Cardiac fibroblast (primary cell): ENCODE results near the gene STEAP1B.
"Not testable (repeated sequence)": the region's sequence is repeated elsewhere in the genome, so short reads cannot be mapped to it uniquely, and the experiment has no call there.

ENCODE experiments used
- DNase-seq, 2 donors: peaks; one replicate each; pipeline versions ENCODE4 v3.0.0 to v3.0.0-alpha.2; 2010; ENCODE audit warnings: low read depth in 2 of 2
- H3K4me3 ChIP-seq, 2 donors: replicated peaks in 1 of 2; 1 replicate in 1 of 2; 2 replicates in 1 of 2; pipeline ENCODE4 v1.5.1; 2011; ENCODE audit warnings: low read depth in 2 of 2, low read length in 2 of 2, mild to moderate bottlenecking in 2 of 2, moderate library complexity in 1 of 2
- TF ChIP-seq, protein P1 (sequence below): IDR thresholded peaks from one replicate; pipeline ENCODE4 v1.5.1; 2011; ENCODE audit warnings: low read depth, mild to moderate bottlenecking, low read length, inconsistent platforms

STEAP1B gene

DNA sequence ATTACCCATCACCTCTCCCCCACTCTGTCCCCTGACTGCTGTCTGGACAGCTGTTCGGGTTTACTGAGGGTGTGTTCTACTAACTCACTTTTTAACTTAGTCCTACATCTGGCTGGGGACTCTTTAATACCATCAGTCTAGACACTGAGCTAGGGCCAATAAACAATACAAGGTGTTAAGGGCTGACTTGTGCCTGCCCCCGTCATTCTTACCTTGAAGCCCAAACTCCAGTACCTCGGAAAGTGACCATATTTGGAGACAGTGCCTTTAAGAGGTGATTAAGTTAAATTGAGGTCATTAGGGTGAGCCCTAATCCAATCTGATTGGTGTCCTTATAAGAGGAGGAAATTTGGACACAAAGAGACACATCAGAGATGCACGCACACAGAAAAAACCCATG lies 35.7 kb downstream of the STEAP1B start:
- H3K4me3 ChIP-seq, result no peak overlapping the region
- no peak for DNase-seq
- TF ChIP-seq, protein P1, sequence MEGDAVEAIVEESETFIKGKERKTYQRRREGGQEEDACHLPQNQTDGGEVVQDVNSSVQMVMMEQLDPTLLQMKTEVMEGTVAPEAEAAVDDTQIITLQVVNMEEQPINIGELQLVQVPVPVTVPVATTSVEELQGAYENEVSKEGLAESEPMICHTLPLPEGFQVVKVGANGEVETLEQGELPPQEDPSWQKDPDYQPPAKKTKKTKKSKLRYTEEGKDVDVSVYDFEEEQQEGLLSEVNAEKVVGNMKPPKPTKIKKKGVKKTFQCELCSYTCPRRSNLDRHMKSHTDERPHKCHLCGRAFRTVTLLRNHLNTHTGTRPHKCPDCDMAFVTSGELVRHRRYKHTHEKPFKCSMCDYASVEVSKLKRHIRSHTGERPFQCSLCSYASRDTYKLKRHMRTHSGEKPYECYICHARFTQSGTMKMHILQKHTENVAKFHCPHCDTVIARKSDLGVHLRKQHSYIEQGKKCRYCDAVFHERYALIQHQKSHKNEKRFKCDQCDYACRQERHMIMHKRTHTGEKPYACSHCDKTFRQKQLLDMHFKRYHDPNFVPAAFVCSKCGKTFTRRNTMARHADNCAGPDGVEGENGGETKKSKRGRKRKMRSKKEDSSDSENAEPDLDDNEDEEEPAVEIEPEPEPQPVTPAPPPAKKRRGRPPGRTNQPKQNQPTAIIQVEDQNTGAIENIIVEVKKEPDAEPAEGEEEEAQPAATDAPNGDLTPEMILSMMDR, result no peak

DNA sequence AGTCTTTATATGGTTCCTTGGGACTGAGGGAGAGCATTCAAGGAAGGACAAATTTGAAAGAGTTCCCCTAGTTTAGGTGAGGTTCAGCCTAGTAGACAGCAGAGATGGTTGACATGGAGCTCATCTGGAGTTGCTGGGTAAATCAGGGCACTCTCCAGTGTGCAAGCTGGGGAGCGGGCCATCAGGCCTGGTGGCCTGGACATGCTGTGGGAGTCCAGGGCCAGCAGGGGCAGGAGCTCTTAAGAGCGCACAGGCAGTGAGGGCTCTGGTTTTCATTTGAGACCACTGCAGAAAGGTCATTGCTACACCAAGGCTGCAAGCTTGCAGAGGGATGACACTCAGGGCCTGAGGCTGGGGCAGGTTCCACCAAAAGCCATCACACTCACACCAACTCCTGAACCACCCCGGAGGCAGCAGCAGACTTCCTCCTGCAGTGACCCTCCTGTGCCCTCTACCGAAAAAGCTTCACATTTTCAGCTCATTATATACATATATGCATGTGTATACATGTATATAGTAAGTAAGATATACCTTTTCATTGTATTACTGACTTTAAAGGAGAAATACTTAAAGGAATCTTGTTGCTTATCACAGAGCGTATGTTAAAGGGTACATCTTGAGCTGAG lies 39.5 kb downstream of the STEAP1B start:
- H3K4me3 ChIP-seq, result no peak overlapping the region
- TF ChIP-seq, protein P1, result no peak
- DNase-seq, result no peak

DNA sequence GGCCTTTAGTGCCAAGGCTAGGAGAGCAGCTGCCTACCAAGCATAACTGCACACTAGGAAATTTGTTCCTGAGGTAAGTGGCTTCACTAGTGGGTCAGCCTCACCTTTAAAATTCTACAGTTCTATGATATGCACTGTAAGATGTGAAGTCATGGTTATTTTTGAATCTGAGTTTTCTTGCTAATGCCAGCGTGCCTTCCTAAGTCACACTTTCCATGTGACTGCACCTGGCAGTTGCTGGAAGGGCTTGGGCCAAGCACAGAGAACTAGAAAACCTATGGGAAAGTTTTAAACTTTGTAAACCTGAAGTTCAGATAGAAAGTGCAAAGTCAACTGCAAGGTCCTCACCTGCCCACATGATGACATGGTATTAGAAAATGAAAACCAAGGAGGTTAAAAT lies 42.5 kb downstream of the STEAP1B start:
- no peak overlapping the region for H3K4me3 ChIP-seq
- no peak for DNase-seq
- TF ChIP-seq, protein P1, result no peak

DNA sequence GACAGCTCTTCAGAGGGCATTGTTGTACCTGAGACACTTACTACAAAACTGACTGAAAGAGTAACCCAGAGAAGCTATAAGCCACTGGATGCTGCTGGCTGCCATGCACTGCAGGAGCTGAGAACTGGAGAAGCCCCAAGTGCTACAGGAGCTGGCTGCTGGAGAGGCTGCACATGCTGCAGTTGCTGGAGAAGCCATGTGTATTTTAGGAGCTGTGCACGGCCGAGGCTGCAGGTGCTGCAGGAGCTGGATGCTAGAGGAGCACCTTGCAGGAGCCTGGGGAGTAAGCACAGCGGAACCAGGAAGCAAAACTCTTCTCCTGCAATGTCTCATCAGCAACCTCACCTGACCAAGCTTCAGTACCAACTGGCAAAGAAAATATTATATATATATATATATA lies 45.5 kb downstream of the STEAP1B start:
- no peak overlapping the region for H3K4me3 ChIP-seq
- DNase-seq, result no peak
- TF ChIP-seq, protein P1, result no peak

DNA sequence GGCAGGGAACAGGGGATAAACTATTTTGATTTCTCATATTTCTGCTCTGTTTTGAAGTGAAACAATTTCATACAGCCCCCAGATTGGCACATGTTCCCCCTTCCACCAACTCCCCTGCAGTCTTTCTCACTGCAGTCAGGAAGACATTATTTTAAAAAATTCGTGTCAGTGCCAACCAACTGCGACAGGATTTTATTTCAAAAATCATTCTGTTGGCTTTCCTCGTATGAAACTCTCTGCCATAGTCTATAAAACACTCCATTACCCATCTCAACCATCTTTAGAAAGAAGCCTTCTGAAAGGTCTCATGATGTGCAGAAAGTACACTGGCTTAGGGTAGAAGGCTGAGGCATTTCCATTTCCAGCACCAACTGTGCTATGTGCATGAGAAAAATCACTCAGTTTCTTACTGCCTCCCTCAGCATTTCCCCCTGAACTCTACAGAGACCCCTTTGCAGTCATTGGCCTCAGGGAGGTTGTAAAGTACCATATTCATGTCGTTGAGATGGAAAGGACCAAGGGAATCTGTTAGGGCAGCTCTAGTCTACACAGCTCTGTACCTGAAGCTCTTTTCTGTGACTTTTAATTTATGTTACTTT lies 46.9 kb downstream of the STEAP1B start:
- no peak for DNase-seq
- TF ChIP-seq, protein P1, result no peak
- no peak overlapping the region for H3K4me3 ChIP-seq

DNA sequence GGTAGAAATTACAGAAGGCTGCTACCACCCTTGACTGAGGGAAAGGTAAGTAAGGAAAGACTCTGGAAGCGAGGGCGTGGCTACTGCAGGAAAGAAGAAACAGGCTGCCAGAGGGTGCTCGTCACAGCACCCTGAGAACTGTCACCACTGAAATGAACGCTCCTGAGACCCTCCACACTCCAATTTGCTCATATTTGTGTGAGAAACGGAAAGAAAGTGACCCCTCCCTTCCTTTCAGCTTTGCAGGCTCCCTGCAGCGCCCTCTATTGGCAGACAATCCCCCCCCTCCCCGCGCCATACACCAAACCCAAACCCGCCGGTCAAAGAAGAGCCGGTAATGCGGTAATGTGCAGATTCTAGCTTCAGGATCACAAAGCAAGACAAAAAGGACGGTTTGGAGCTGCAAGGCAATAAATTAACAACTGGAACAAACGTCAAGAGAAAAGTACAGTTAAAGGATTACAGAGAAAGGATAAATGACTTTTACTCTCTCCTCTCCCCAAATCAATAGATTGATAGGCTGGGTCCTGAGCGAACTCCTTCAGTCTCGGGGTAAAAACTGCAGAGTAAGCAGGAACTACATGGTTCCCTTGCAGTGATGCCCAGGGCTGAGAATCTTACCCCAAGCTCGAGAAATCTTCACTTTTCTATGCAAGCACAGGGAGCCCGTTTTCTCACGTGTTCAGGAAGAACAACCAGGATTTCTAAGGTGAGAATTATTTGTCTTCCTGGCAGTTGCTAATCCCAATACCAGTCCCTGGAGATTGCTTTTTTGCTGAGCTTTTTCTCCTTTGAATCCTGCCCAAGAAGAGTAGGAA lies 47.6 kb downstream of the STEAP1B start:
- TF ChIP-seq, protein P1, result peak; percentile 84
- peak overlapping the region in 1 of 2 donors; percentile 27 for H3K4me3 ChIP-seq
- DNase-seq, result peak; percentile 35 to 53

DNA sequence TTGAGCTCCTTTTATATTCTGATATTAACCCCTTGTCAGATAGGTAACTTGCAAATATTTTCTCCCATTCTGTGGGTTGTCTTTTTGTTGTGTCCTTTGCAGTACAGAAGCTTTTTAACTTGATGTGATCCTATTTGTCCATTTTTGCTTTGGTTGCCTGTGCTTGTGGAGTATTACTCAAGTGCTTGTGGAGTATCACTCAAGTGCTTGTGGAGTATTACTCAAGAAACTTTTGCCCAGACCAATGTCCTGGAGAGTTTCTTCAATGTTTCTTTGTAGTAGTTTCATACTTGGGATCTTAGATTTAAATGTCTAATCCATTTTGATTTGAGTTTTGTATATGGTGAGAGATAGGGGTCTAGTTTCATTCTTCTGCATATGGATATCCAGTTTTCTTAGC lies 50.0 kb downstream of the STEAP1B start:
- not testable (repeated sequence) for H3K4me3 ChIP-seq, DNase-seq
